ENCODE data around the gene SCART1.

Gene SCART1

DNA sequence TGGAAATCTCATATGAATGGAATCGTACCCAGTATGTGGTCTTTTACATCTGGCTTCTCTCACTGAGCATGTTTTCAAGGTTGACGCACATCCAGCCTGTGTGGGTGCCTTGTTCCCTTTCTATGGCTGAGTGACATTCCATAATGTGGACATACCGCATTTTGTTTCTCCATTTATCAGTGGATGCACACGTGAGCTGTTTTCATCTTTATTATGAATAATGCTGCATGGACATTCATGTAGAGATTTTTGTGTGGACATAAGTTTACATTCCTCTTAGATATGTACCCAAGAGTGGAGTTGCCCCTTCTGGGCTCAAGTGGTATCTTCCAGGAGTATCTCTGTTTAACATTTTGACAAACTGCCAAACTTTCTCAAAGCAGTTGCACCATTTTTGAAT lies 1.3 kb upstream of the SCART1 start:
- no peaks in the 10 kb centered on the region for H3K27me3 ChIP-seq (ENCODE audit: low read length)
- no peaks in the 10 kb centered on the region for H3F3A ChIP-seq (ENCODE audit: insufficient read depth)
- no peak overlapping the region for H3K9ac ChIP-seq (ENCODE audit: low read length)
- TF ChIP-seq, protein P1, sequence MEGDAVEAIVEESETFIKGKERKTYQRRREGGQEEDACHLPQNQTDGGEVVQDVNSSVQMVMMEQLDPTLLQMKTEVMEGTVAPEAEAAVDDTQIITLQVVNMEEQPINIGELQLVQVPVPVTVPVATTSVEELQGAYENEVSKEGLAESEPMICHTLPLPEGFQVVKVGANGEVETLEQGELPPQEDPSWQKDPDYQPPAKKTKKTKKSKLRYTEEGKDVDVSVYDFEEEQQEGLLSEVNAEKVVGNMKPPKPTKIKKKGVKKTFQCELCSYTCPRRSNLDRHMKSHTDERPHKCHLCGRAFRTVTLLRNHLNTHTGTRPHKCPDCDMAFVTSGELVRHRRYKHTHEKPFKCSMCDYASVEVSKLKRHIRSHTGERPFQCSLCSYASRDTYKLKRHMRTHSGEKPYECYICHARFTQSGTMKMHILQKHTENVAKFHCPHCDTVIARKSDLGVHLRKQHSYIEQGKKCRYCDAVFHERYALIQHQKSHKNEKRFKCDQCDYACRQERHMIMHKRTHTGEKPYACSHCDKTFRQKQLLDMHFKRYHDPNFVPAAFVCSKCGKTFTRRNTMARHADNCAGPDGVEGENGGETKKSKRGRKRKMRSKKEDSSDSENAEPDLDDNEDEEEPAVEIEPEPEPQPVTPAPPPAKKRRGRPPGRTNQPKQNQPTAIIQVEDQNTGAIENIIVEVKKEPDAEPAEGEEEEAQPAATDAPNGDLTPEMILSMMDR (IDR thresholded peaks at IDR 0.05; ENCODE audit: insufficient read depth, low read length, poor library complexity, severe bottlenecking), result no peak
- TF ChIP-seq EZH2phosphoT487 (conservative IDR thresholded peaks at IDR 0.05; ENCODE audit: low read length), result no peak
- H3K9me3 ChIP-seq (ENCODE audit: insufficient read depth, low read length), result peaks cover 10% of the 10 kb centered on the region; the same call in 1 of the 2 replicates
- no peak overlapping the region for H3K4me2 ChIP-seq (ENCODE audit: low read depth, low read length, poor library complexity, severe bottlenecking)
- H3K27ac ChIP-seq (ENCODE audit: low read depth, low read length), result no peak overlapping the region
- no peaks in the 10 kb centered on the region for H4K20me1 ChIP-seq (ENCODE audit: low read depth, low read length)
- H3K79me2 ChIP-seq (ENCODE audit: insufficient read depth, low read length), result no peaks in the 10 kb centered on the region
- H2AFZ ChIP-seq (ENCODE audit: low read depth, low read length, severe bottlenecking), result no peak overlapping the region
- H3K36me3 ChIP-seq (ENCODE audit: low read length), result 0 out of 2 replicates have a peak, but pooled peaks cover 3% of the 10 kb centered on the region
- no peak overlapping the region for H3K4me3 ChIP-seq (ENCODE audit: insufficient read depth, low read length, poor library complexity, severe bottlenecking)
- no peaks in the 10 kb centered on the region for H3K9me2 ChIP-seq (replicated peaks; ENCODE audit: insufficient read depth, low read length)

DNA sequence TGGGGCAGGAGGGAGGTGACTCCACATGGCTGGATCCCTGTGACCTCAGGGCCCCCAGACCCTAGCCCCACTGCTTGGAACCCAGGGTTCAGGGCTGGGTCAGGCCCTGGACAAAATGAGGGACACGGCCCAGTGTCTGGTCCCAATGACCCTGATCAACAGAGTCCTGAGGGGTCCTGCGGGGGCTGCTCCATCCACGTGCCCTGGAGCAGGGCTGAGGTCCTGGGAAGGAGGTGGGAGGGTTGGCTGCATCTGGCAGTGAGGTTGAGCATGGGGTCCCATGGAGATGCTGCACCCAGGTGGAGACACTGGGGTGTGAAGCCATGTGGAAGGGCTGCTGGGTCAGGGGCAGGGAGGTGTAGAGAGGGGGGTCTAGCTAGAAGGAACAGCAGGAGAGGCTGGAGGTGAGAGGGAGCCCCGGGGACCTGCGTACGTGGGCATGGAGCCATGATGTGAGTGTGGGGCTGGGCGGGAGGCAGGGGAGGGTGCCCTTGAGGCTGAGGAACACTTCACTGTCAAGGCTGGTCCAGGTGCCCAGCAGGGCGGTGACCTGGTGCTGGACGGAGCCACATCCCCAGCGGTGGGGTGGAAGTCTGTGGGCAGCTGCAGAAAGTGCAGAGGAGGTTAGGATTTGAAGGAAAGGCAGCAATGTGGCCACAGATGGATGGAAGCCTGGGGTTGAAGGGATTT lies 604 bp downstream of the SCART1 start:
- Histone ChIP-seq H3K79me2 (ENCODE audit: insufficient read depth, low read length) (no peaks in the 10 kb centered on the region), H3F3A (ENCODE audit: insufficient read depth) (no peaks in the 10 kb centered on the region), H3K9ac (ENCODE audit: low read length) (no peak overlapping the region), H3K4me3 (ENCODE audit: insufficient read depth, low read length, poor library complexity, severe bottlenecking) (no peak overlapping the region), H3K27ac (ENCODE audit: low read depth, low read length) (no peak overlapping the region), H3K4me2 (ENCODE audit: low read depth, low read length, poor library complexity, severe bottlenecking) (no peak overlapping the region), H3K27me3 (ENCODE audit: low read length) (no peaks in the 10 kb centered on the region), H3K9me3 (ENCODE audit: insufficient read depth, low read length) (no peaks in the 10 kb centered on the region), H4K20me1 (ENCODE audit: low read depth, low read length) (no peaks in the 10 kb centered on the region), H3K36me3 (ENCODE audit: low read length) (no peaks in the 10 kb centered on the region), H2AFZ (ENCODE audit: low read depth, low read length, severe bottlenecking) (no peak overlapping the region), H3K9me2 (replicated peaks; ENCODE audit: insufficient read depth, low read length) (no peaks in the 10 kb centered on the region)
- TF ChIP-seq, protein P1 (IDR thresholded peaks at IDR 0.05; ENCODE audit: insufficient read depth, low read length, poor library complexity, severe bottlenecking), result no peak
- TF ChIP-seq EZH2phosphoT487 (conservative IDR thresholded peaks at IDR 0.05; ENCODE audit: low read length), result no peak

DNA sequence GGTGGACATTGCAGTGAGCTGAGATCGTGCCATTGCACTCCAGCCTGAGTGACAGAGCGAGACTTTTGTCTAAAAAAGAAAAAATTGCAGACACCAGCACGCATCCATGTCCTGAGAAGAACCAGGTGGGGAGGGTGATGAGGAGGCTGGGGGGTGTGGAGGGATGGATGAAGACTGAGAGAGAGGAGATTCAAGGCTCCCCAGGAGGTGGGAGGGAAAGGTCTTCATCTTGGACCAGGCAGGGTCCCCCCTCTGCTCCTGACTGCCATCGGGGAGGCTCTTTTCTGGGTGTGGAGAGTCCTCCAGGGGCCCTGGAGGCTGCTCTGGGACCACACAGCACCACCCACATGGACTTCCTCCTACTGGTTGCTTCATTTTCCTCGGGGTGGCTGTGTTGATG lies 1.5 kb downstream of the SCART1 start:
- no peaks in the 10 kb centered on the region for H3K36me3 ChIP-seq (ENCODE audit: low read length)
- TF ChIP-seq, protein P1 (IDR thresholded peaks at IDR 0.05; ENCODE audit: insufficient read depth, low read length, poor library complexity, severe bottlenecking), result no peak
- TF ChIP-seq EZH2phosphoT487 (conservative IDR thresholded peaks at IDR 0.05; ENCODE audit: low read length), result no peak
- H2AFZ ChIP-seq (ENCODE audit: low read depth, low read length, severe bottlenecking), result no peak overlapping the region
- H3K27ac ChIP-seq (ENCODE audit: low read depth, low read length), result no peak overlapping the region
- no peaks in the 10 kb centered on the region for H3K27me3 ChIP-seq (ENCODE audit: low read length)
- no peaks in the 10 kb centered on the region for H3F3A ChIP-seq (ENCODE audit: insufficient read depth)
- H3K79me2 ChIP-seq (ENCODE audit: insufficient read depth, low read length), result no peaks in the 10 kb centered on the region
- no peak overlapping the region for H3K9ac ChIP-seq (ENCODE audit: low read length)
- H3K4me2 ChIP-seq (ENCODE audit: low read depth, low read length, poor library complexity, severe bottlenecking), result no peak overlapping the region
- no peaks in the 10 kb centered on the region for H4K20me1 ChIP-seq (ENCODE audit: low read depth, low read length)
- H3K9me3 ChIP-seq (ENCODE audit: insufficient read depth, low read length), result no peaks in the 10 kb centered on the region
- H3K9me2 ChIP-seq (replicated peaks; ENCODE audit: insufficient read depth, low read length), result no peaks in the 10 kb centered on the region
- H3K4me3 ChIP-seq (ENCODE audit: insufficient read depth, low read length, poor library complexity, severe bottlenecking), result no peak overlapping the region

All from SU-DHL-6 (cell line).